ENCODE results near the gene RAD51B. TPM values are rescaled to one million over a fixed set of nuclear protein-coding genes. Genes with fewer than 3 reads are reported as not detected.

The RAD51B gene
- total RNA-seq, 4 donors from 2014 or later = 6.2 to 39.9 (median 12.9) TPM

DNA sequence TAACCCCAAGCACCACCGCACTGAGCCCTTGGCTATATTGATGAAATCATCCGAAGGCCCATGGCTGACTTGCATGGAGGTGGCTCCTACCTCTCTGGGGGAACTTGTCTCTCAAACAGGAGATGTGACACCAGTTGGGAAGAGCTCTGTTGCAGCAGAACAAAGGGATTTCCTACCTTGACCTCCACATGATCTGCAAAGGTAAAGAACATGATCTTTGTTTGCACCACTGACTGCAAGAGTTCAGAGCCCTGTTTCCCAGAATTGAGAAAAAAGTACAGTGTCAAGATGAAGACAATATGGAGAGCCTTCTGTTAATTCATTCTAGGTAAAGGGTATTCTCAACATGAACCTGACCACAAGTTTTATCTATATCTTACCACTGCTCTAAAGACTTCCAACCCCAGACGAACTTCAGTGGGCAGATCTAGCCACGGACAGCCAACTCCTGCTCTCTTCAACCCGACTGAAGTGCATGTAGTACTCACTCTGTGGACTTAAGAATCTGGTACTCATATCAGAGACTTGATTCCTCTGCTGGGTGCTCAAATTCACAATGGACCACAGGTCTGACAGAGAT, 35.2 kb upstream of the RAD51B start:
- whole genome bisulfite sequencing, 2 donors = 88 to 90% methylated on average over 5 of the region's 5 CpGs
- H3K36me3 ChIP-seq = peaks cover 14 to 100% (median 47%) of the 10 kb centered on the region in 3 donors
- H3K9me3 ChIP-seq = no peaks in the 10 kb centered on the region

DNA sequence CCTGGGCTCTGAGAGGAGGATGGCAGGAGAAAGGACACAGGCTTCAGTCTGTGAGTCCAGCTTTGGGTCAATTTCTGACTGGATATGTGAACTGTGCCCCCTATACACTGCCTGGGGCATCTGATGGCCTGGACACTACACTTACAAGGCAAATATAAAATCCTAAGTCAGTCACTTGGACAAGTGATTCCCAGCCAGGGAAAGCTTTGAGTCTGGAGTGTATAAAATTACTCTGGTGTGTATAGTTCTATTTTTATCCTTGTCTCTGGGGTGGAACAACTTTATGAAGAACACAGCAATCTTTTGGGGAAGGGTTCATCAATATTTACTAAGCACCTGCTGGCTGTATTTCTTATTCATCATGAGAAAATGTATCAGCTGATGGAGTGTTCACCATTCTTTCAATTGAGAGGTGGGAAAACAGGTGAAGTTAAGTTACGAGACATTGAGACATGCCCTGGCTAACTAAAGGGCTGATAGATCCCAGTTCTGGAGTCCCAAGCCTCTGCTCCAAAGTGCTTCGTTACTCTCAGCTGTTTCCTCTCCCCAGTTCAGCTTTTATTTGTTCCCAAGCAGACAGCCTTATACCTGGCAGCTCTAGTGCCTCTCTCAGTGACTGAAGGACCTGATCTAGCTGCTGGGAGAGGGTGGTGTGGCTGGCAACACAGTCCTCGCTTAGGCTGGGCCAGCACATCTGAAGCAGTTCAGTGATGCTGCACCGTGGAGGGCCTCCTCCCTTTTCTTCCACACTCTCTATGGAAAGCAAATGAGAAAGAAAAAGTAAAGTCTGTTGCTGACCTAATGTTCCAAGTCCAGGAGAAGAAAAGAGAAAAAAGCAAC, 34.1 kb upstream of the RAD51B start:
- intact Hi-C loops (cut with DNase I) = no loop called here
- H3K4me1 ChIP-seq = no peaks in the 10 kb centered on the region
- H3K27ac ChIP-seq = no peak overlapping the region
- H3K36me3 ChIP-seq = peaks cover 17 to 100% (median 53%) of the 10 kb centered on the region in 3 donors
- TF ChIP-seq POLR2A (IDR thresholded peaks at IDR 0.05) = no peak
- TF ChIP-seq, protein P1, sequence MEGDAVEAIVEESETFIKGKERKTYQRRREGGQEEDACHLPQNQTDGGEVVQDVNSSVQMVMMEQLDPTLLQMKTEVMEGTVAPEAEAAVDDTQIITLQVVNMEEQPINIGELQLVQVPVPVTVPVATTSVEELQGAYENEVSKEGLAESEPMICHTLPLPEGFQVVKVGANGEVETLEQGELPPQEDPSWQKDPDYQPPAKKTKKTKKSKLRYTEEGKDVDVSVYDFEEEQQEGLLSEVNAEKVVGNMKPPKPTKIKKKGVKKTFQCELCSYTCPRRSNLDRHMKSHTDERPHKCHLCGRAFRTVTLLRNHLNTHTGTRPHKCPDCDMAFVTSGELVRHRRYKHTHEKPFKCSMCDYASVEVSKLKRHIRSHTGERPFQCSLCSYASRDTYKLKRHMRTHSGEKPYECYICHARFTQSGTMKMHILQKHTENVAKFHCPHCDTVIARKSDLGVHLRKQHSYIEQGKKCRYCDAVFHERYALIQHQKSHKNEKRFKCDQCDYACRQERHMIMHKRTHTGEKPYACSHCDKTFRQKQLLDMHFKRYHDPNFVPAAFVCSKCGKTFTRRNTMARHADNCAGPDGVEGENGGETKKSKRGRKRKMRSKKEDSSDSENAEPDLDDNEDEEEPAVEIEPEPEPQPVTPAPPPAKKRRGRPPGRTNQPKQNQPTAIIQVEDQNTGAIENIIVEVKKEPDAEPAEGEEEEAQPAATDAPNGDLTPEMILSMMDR (IDR thresholded peaks at IDR 0.05) = no peak
- H3K4me3 ChIP-seq = no peak overlapping the region
- no peak for DNase-seq
- WGBS, 2 donors = 83 to 93% methylated on average over 4 of the region's 4 CpGs
- no peaks in the 10 kb centered on the region for H3K27me3 ChIP-seq
- no peaks in the 10 kb centered on the region for H3K9me3 ChIP-seq

More for the DNA sequence above, 35.2 kb upstream of the RAD51B start:
- Histone ChIP-seq H3K27me3 (no peaks in the 10 kb centered on the region), H3K27ac (no peak overlapping the region), H3K4me3 (no peak overlapping the region), H3K4me1 (no peaks in the 10 kb centered on the region)
- TF ChIP-seq, protein P1 (IDR thresholded peaks at IDR 0.05) = no peak
- TF ChIP-seq POLR2A (IDR thresholded peaks at IDR 0.05) = no peak
- intact Hi-C loops (cut with DNase I) = no loop called here
- DNase-seq = no peak

DNA sequence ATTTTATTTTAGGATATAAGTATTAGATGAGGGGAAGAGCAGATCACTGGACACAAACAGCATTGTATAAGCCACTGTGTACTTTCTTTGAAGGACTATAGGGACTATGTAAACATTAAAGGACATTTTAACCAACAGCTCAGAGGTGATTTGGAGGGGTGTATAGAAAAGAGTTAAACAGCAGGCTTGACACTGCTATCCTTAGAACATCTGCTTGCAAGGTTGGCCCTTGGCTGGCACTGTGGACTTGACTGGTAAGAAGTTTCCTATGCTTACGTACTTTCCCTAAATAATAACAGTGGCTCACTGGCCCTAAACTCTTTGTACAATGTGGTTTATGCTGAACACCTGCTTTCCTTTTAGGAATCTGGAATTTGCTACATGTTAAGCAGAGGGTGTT, 31.9 kb upstream of the RAD51B start:
- no peaks in the 10 kb centered on the region for H3K4me1 ChIP-seq

DNA sequence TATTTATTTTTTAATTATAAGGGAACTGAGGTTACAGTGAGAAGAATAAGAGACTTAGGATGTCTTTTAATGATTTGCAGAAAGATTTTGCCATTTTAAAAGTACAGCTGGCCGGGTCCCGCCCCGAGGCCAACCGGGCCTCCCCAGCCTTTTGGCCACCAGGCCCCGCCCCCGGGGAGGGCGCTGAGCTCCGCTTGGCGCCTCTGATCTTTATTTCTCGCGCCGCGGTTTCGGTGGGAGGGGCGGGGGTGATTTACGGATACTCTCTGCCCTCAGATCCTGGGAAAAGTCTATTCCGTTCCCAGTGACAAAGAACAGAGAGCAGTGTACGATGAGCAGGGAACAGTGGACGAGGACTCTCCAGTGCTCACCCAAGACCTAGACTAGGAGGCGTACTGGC, 20.8 kb upstream of the RAD51B start:
- no peak overlapping the region for H3K27ac ChIP-seq
- DNase-seq = no peak
- no peaks in the 10 kb centered on the region for H3K9me3 ChIP-seq
- TF ChIP-seq, protein P1 (IDR thresholded peaks at IDR 0.05) = no peak
- TF ChIP-seq POLR2A (IDR thresholded peaks at IDR 0.05) = no peak
- 79 to 82% methylated on average over 14 of the region's 20 CpGs for WGBS, 2 donors
- no peaks in the 10 kb centered on the region for H3K4me1 ChIP-seq
- intact Hi-C loops (cut with DNase I) = no loop called here
- peaks cover 20 to 100% (median 35%) of the 10 kb centered on the region in 3 donors for H3K36me3 ChIP-seq
- no peak overlapping the region for H3K4me3 ChIP-seq
- H3K27me3 ChIP-seq = no peaks in the 10 kb centered on the region

More for the DNA sequence above, 31.9 kb upstream of the RAD51B start:
- Histone ChIP-seq H3K36me3 (peaks cover 17 to 100% (median 46%) of the 10 kb centered on the region in 3 donors), H3K4me3 (no peak overlapping the region), H3K27ac (no peak overlapping the region), H3K27me3 (no peaks in the 10 kb centered on the region), H3K9me3 (no peaks in the 10 kb centered on the region)
- no peak for DNase-seq
- WGBS, 2 donors = 100% methylated on average over 1 of the region's 1 CpG
- TF ChIP-seq, protein P1 (IDR thresholded peaks at IDR 0.05) = no peak
- intact Hi-C loops (cut with DNase I) = no loop called here

DNA sequence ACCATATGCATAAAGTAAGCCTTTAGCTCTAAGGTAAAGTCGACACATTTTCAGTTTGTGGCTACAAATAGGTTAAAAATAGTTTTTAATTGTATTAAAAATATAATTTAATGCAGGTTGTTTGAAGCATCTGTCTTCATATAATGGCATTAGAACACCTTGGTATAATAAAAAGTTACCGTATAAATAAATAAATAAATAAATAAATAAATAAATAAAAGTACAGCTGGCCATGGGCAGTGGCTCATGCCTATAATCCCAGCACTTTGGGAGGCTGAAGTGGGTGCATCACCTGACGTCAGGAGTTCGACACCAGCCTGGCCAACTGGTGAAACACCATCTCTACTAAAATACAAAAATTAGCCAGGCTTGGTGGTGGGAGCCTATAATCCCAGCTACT, 18.8 kb upstream of the RAD51B start:
- H3K27me3 ChIP-seq = no peaks in the 10 kb centered on the region
- H3K4me3 ChIP-seq = no peak overlapping the region
- WGBS, 2 donors = 96 to 97% methylated on average over 4 of the region's 4 CpGs
- TF ChIP-seq, protein P1 (IDR thresholded peaks at IDR 0.05) = no peak
- TF ChIP-seq POLR2A (IDR thresholded peaks at IDR 0.05) = no peak
- no peak overlapping the region for H3K27ac ChIP-seq
- peaks cover 20 to 100% (median 37%) of the 10 kb centered on the region in 3 donors for H3K36me3 ChIP-seq
- H3K9me3 ChIP-seq = no peaks in the 10 kb centered on the region
- DNase-seq = no peak
- no peaks in the 10 kb centered on the region for H3K4me1 ChIP-seq
- intact Hi-C loops (cut with DNase I) = no loop called here
